IMR-90 (cell line): ENCODE data around the gene LRRC7. TPM values are rescaled to one million over a fixed set of nuclear protein-coding genes. Genes with fewer than 3 reads are reported as not detected.

Experiments
- ATAC-seq: fragments of 200-7000 bp; cut with Tn5 transposase; 2 replicates; pipeline ENCODE4 v1.9.1; 2020; ENCODE audit warnings: low read depth, mild to moderate bottlenecking, moderate library complexity
- BruUV-seq: library from RNA; stranded (reverse); fragments of 400-500 nt; replicated peaks from 2 replicates; lab custom pipeline; 2021; lab: Mats Ljungman, UMichigan
- CTCF ChIA-PET: fragments of 300-600 bp; formaldehyde crosslinking; extraction: SDS; loops from one replicate; lab custom pipeline; 2021; ENCODE audit warnings: antibody characterized with exemption; lab: Yijun Ruan, JAX
- POLR2A ChIA-PET: fragments of 300-600 bp; sonication (Branson Sonifier 250); formaldehyde crosslinking; loops from one replicate; lab custom pipeline; 2022; ENCODE audit warnings: antibody characterized with exemption; ENCODE audit not compliant: unreplicated experiment; lab: Charles Lee
- DNase-seq: peaks from one replicate; pipeline ENCODE4 v3.0.0; 2013
- H2AFZ ChIP-seq: replicated peaks from 2 replicates; pipeline ENCODE3; 2013; ENCODE audit warnings: low read length, mild to moderate bottlenecking; ENCODE audit not compliant: poor library complexity
- H2AK5ac ChIP-seq: 2 replicates; pipeline ENCODE4 v1.6.1; 2013; ENCODE audit warnings: low read depth, low read length, inconsistent platforms
- H2AK9ac ChIP-seq: replicated peaks from 2 replicates; pipeline ENCODE3; 2013; ENCODE audit warnings: mild to moderate bottlenecking, low read depth, low read length, moderate library complexity; ENCODE audit not compliant: poor library complexity
- H2BK120ac ChIP-seq: 2 replicates; pipeline ENCODE4 v1.6.1; 2013; ENCODE audit warnings: low read depth, low read length, inconsistent platforms
- H2BK15ac ChIP-seq: 3 replicates; pipeline ENCODE4 v1.6.1; 2013; ENCODE audit warnings: low read depth, low read length, inconsistent platforms
- H2BK20ac ChIP-seq: 2 replicates; pipeline ENCODE4 v1.6.1; 2013; ENCODE audit warnings: low read depth, mild to moderate bottlenecking, inconsistent platforms, low read length, moderate library complexity
- H2BK5ac ChIP-seq: 2 replicates; pipeline ENCODE4 v1.6.1; 2013; ENCODE audit warnings: mild to moderate bottlenecking, low read depth, low read length, inconsistent platforms; ENCODE audit not compliant: poor library complexity, severe bottlenecking
- H3K14ac ChIP-seq: replicated peaks from 2 replicates; pipeline ENCODE4 v1.6.1; 2013; ENCODE audit warnings: low read depth, low read length, inconsistent platforms
- H3K18ac ChIP-seq: 2 replicates; pipeline ENCODE4 v1.6.1; 2013; ENCODE audit warnings: low read depth, low read length, control low read depth
- H3K23ac ChIP-seq: 2 replicates; pipeline ENCODE4 v1.6.1; 2013; ENCODE audit warnings: low read depth, low read length, inconsistent platforms
- H3K27ac ChIP-seq: 2 replicates; pipeline ENCODE4 v1.5.1; 2013; ENCODE audit warnings: mild to moderate bottlenecking, control low read depth, low read length; ENCODE audit not compliant: insufficient read depth
- H3K27me3 ChIP-seq: 2 replicates; pipeline ENCODE4 v1.6.1; 2013; ENCODE audit warnings: low read length; ENCODE audit not compliant: control insufficient read depth, insufficient read depth
- H3K36me3 ChIP-seq: 2 replicates; pipeline ENCODE4 v1.6.1; 2013; ENCODE audit warnings: low read length, mixed read lengths; ENCODE audit not compliant: control insufficient read depth, insufficient read depth
- H3K4ac ChIP-seq: 2 replicates; pipeline ENCODE4 v1.6.1; 2013; ENCODE audit warnings: low read depth, low read length, inconsistent platforms
- H3K4me1 ChIP-seq: 2 replicates; pipeline ENCODE4 v1.6.1; 2013; ENCODE audit warnings: low read length, mixed read lengths; ENCODE audit not compliant: control insufficient read depth, insufficient read depth
- H3K4me2 ChIP-seq: 2 replicates; pipeline ENCODE4 v1.6.1; 2013; ENCODE audit warnings: low read depth, mild to moderate bottlenecking, control low read depth, low read length, moderate library complexity
- H3K4me3 ChIP-seq: 2 replicates; pipeline ENCODE4 v1.5.1; 2013; ENCODE audit warnings: low read depth, mild to moderate bottlenecking, control low read depth, low read length, moderate library complexity; ENCODE audit not compliant: insufficient read depth
- H3K56ac ChIP-seq: 2 replicates; pipeline ENCODE4 v1.6.1; 2013; ENCODE audit warnings: low read length, inconsistent platforms; ENCODE audit not compliant: insufficient read depth; ENCODE audit errors: extremely low read depth
- H3K79me1 ChIP-seq, 2 experiments: 2 replicates each; pipeline ENCODE4 v1.6.1; 2013; ENCODE audit warnings: low read length in 2 of 2, inconsistent platforms in 1 of 2, low read depth in 1 of 2
- H3K9ac ChIP-seq: 2 replicates; pipeline ENCODE4 v1.6.1; 2013; ENCODE audit warnings: low read depth, low read length, control low read depth
- H3K9me1 ChIP-seq: 2 replicates; pipeline ENCODE4 v1.6.1; 2013; ENCODE audit warnings: low read length, inconsistent platforms; ENCODE audit not compliant: insufficient read depth
- H3K9me3 ChIP-seq: 2 replicates; pipeline ENCODE4 v1.6.1; 2013; ENCODE audit warnings: low read length; ENCODE audit not compliant: control insufficient read depth, insufficient read depth
- H4K20me1 ChIP-seq: 2 replicates; pipeline ENCODE4 v1.6.1; 2013; ENCODE audit warnings: low read length, inconsistent platforms; ENCODE audit not compliant: insufficient read depth
- H4K5ac ChIP-seq: 2 replicates; pipeline ENCODE4 v1.6.1; 2013; ENCODE audit warnings: mild to moderate bottlenecking, low read depth, low read length, control low read depth
- H4K8ac ChIP-seq, 2 experiments: 2 replicates each; pipeline ENCODE4 v1.6.1; 2013; ENCODE audit warnings: low read depth in 2 of 2, low read length in 2 of 2, control low read depth in 1 of 2, inconsistent platforms in 1 of 2
- H4K91ac ChIP-seq: 2 replicates; pipeline ENCODE4 v1.6.1; 2013; ENCODE audit warnings: low read depth, low read length, inconsistent platforms; ENCODE audit not compliant: insufficient read depth
- BHLHE40 ChIP-seq: fragments of 150-350 bp; IDR thresholded peaks from 2 replicates; pipeline ENCODE4 v1.6.1; 2016; ENCODE audit warnings: mild to moderate bottlenecking, low read depth, low read length
- CEBPB ChIP-seq: IDR thresholded peaks from 2 replicates; pipeline ENCODE4 v1.6.1; 2012; ENCODE audit warnings: low read depth, low read length, improper control_type of control experiment
- CHD1 ChIP-seq: IDR thresholded peaks from 2 replicates; pipeline ENCODE4 v1.6.1; 2012; ENCODE audit warnings: low read depth, low read length, improper control_type of control experiment
- FOS ChIP-seq: fragments of 150-350 bp; IDR thresholded peaks from 2 replicates; pipeline ENCODE4 v1.6.1; 2016; ENCODE audit warnings: low read depth, low read length
- MAFK ChIP-seq: IDR thresholded peaks from 2 replicates; pipeline ENCODE4 v1.6.1; 2012; ENCODE audit warnings: low read depth, low read length, improper control_type of control experiment
- MAZ ChIP-seq: IDR thresholded peaks from 2 replicates; pipeline ENCODE4 v1.6.1; 2012; ENCODE audit warnings: low read depth, mild to moderate bottlenecking, low read length, improper control_type of control experiment, moderate library complexity, borderline replicate concordance
- MXI1 ChIP-seq: IDR thresholded peaks from 2 replicates; pipeline ENCODE4 v1.6.1; 2012; ENCODE audit warnings: low read depth, mild to moderate bottlenecking, low read length, moderate library complexity, borderline replicate concordance
- NFE2L2 ChIP-seq: fragments of 150-350 bp; IDR thresholded peaks from 2 replicates; pipeline ENCODE4 v1.6.1; 2016; ENCODE audit warnings: low read depth, mild to moderate bottlenecking, low read length
- POLR2A ChIP-seq: IDR thresholded peaks from 2 replicates; pipeline ENCODE4 v1.6.1; 2012; ENCODE audit warnings: mild to moderate bottlenecking, low read depth, low read length
- RAD21 ChIP-seq: IDR thresholded peaks from 2 replicates; pipeline ENCODE4 v1.6.1; 2012; ENCODE audit warnings: low read length, improper control_type of control experiment
- RCOR1 ChIP-seq: IDR thresholded peaks from 2 replicates; pipeline ENCODE4 v1.6.1; 2012; ENCODE audit warnings: mild to moderate bottlenecking, low read length, improper control_type of control experiment; ENCODE audit not compliant: insufficient replicate concordance
- RFX5 ChIP-seq: IDR thresholded peaks from 2 replicates; pipeline ENCODE4 v1.8.0; 2012; ENCODE audit warnings: low read depth, mild to moderate bottlenecking, low read length, moderate library complexity
- SMC3 ChIP-seq: fragments of 150-350 bp; IDR thresholded peaks from 2 replicates; pipeline ENCODE4 v1.6.1; 2016; ENCODE audit warnings: low read depth, mild to moderate bottlenecking, antibody characterized with exemption, low read length, moderate library complexity
- WGBS, 2 experiments: methylation state at CpG; one replicate each; pipeline versions ENCODE4 v1.1.5 to v1.1.7; 2013; ENCODE audit warnings: missing lambda C conversion rate in 2 of 2; ENCODE audit not compliant: insufficient read length in 1 of 2; ENCODE audit errors: extremely low coverage in 2 of 2; 5-methylcytosine and 5-hydroxymethylcytosine counted together
- dilution Hi-C: fragments of 300-500 bp; cut with HindIII; formaldehyde crosslinking; loops from one replicate; pipeline ENCODE4 v1.14.3; 2018; ENCODE audit warnings: low sequenced_read_pairs; ENCODE audit not compliant: unreplicated experiment
- in situ Hi-C: fragments of 300-500 bp; cut with MboI; formaldehyde crosslinking; loops from 3 replicates; pipeline ENCODE4 v1.14.3; 2019; ENCODE audit warnings: low sequenced_read_pairs, inconsistent platforms, mixed read lengths
- intact Hi-C: fragments of 100-400 bp; cut with micrococcal nuclease; formaldehyde crosslinking; loops from 2 replicates; pipeline ENCODE4 v1.10.0; 2022
- polyA plus RNA-seq, 3 experiments: library from polyadenylated mRNA; depleted of rRNA; stranded (reverse); fragments of >200 nt; gene quantifications; 2 replicates each; pipeline ENCODE4 v1.2.3, GENCODE V29; 2012; ENCODE audit warnings: low replicate concordance in 1 of 3
- total RNA-seq: library from RNA; depleted of rRNA; stranded (reverse); fragments of >200 nt; gene quantifications from 2 replicates; pipeline ENCODE4 v1.2.3, GENCODE V29; 2012
- TF ChIP-seq, protein P1 (sequence below): fragments of 150-350 bp; IDR thresholded peaks from 2 replicates; pipeline ENCODE4 v1.6.1; 2017; ENCODE audit warnings: mild to moderate bottlenecking, antibody characterized with exemption, low read length, low read depth
- TF ChIP-seq, protein P2 (sequence below): conservative IDR thresholded peaks from 2 replicates; pipeline ENCODE4 v1.5.1; 2012; ENCODE audit warnings: mild to moderate bottlenecking, low read depth, low read length, improper control_type of control experiment

LRRC7 gene
- total and polyA plus RNA-seq, 2 of the 4 experiments (the other 2 are of a cell fraction), result under 0.01 to 0.02 TPM

DNA sequence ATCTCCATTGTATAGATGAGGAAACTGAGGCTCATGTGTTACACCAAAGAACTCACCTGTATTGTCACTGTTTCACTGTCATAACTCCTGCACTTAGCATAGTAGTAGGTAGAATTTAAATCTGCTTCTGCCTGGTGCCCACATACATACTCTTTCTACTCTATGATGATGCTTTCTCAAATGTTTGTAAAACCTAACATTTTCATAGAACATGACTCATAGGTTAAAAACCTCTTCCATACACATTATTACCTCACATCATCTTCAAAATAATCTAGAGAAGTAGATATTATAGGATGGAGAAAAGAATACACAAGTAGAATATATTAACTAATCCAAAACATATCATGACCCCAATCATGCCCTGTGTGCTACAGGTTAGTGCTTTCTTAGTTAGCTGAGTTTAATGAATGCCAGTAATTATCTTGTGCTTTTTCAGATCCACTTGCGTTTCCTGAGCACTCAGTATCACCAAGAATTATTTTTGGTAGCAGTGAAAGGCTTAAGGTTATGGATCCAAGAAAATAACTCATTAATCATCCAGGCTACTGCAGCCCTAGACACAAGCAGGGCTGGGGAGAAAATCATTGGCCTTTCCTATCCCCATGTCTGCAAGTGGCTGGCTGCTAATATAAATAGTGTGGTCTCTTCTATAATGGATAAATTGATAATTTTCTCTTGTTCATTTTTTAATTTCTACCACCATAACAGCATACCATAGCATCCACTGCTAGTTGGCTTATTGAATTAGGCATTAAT lies 480.8 kb downstream of the LRRC7 start:
- in situ Hi-C loops (loop anchor here (25.0 kb wide), 1 partner anchor 89 kb away; no protein-coding TSS in a partner anchor), intact Hi-C loops (no loop called here), dilution Hi-C loops (no loop called here)
- Histone ChIP-seq H3K27me3 (no peaks in the 10 kb centered on the region), H4K8ac (no peak overlapping the region), H3K23ac (no peak overlapping the region), H3K56ac (no peak overlapping the region), H2BK120ac (no peak overlapping the region), H3K18ac (no peak overlapping the region; the same call in 1 of the 2 replicates), H3K4me2 (no peak overlapping the region), H3K36me3 (no peaks in the 10 kb centered on the region), H4K91ac (no peak overlapping the region), H3K27ac (no peak overlapping the region), H3K9me3 (no peaks in the 10 kb centered on the region), H2AK5ac (no peak overlapping the region), H4K5ac (no peak overlapping the region), H3K4ac (no peak overlapping the region), H4K20me1 (no peaks in the 10 kb centered on the region), H2BK15ac (no peak overlapping the region), H2AK9ac (no peak overlapping the region), H3K4me3 (no peak overlapping the region), H2BK20ac (no peak overlapping the region), H2AFZ (no peak overlapping the region), H3K9me1 (no peaks in the 10 kb centered on the region), H3K4me1 (peaks cover 5% of the 10 kb centered on the region; the same call in 1 of the 2 replicates), H3K9ac (no peak overlapping the region), H3K14ac (no peak overlapping the region), H2BK5ac (no peak overlapping the region), H3K79me1 (no peaks in the 10 kb centered on the region)
- POLR2A ChIA-PET, result no interaction called here
- BruUV-seq, result no TSS peak
- CTCF ChIA-PET, result no interaction called here
- DNase-seq (peak; percentile 64), ATAC-seq (peak; percentile 76)
- WGBS, 2 experiments, result no CpG with 5 or more reads among the region's 1 CpG
- TF ChIP-seq CEBPB (no peak; the same call in 1 of the 2 replicates), RCOR1 (no peak), RAD21 (no peak), MXI1 (no peak), BHLHE40 (no peak), CHD1 (no peak), SMC3 (no peak), FOS (no peak; the same call in 1 of the 2 replicates), POLR2A (no peak), MAFK (no peak), NFE2L2 (no peak), RFX5 (no peak), MAZ (no peak)
- TF ChIP-seq, protein P1, sequence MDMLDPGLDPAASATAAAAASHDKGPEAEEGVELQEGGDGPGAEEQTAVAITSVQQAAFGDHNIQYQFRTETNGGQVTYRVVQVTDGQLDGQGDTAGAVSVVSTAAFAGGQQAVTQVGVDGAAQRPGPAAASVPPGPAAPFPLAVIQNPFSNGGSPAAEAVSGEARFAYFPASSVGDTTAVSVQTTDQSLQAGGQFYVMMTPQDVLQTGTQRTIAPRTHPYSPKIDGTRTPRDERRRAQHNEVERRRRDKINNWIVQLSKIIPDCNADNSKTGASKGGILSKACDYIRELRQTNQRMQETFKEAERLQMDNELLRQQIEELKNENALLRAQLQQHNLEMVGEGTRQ, result no peak
- TF ChIP-seq, protein P2, sequence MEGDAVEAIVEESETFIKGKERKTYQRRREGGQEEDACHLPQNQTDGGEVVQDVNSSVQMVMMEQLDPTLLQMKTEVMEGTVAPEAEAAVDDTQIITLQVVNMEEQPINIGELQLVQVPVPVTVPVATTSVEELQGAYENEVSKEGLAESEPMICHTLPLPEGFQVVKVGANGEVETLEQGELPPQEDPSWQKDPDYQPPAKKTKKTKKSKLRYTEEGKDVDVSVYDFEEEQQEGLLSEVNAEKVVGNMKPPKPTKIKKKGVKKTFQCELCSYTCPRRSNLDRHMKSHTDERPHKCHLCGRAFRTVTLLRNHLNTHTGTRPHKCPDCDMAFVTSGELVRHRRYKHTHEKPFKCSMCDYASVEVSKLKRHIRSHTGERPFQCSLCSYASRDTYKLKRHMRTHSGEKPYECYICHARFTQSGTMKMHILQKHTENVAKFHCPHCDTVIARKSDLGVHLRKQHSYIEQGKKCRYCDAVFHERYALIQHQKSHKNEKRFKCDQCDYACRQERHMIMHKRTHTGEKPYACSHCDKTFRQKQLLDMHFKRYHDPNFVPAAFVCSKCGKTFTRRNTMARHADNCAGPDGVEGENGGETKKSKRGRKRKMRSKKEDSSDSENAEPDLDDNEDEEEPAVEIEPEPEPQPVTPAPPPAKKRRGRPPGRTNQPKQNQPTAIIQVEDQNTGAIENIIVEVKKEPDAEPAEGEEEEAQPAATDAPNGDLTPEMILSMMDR, result no peak
